Measurements from ENCODE around the gene SWAP70.
"Not testable (repeated sequence)": the region's sequence is repeated elsewhere in the genome, so short reads cannot be mapped to it uniquely, and the experiment has no call there.

SWAP70 gene

DNA sequence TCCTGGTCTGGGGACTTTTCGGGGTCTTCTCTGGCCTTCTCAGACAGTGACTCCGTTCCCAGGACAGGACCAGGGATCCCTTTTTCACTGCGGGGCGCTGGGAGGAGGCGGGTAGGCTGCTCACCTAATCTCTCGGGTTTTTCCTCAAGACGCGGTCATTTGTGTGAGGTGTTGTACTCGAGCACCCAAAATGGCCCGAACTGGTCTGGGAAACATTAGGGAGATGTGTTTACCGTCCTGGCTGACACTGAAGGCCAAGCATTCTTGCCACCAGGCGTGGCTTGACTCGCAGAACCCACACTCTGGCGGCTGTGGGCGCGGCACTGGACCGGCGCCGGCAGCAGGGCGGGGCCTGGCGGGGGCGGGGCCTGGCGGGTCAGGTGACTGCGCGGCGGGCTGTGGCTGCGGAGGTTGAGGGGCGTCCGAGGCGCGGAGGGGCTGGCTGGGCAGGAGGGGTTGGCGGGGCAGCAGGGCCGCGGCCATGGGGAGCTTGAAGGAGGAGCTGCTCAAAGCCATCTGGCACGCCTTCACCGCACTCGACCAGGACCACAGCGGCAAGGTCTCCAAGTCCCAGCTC is at the start of gene SWAP70:
TSS of gene SWAP70 (plus strand) at position 379 of the 577 bp plus-strand sequence. CDS start at position 482, 103 bp downstream.
- H3K27me3 ChIP-seq (ENCODE audit: insufficient read depth, low read length), result no peaks in the 10 kb centered on the region

DNA sequence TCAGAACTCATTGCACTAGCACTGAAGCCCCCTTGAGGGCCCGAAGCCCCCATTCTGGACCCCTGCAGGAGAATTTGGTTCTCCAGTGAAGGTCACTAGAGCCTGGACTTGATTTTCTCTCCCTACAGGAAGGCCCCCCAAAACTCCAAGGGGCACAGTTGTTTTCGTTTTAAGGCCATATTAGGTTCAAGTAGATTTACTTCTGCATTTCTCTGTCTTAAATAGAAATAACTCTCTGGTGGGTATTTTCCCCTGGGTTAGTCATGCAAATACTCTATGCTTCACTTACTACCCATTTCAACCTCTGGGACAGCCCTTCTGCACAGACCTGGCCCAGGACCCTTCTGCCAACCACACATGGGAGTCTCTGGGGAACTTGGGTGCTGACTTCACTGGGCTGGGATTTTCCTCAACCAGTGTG is 48.8 kb upstream of the SWAP70 start:
- Histone ChIP-seq H3K4me3 (ENCODE audit: low read length) (no peak overlapping the region), H3K4me1 (ENCODE audit: insufficient read depth, low read length) (peaks cover 5% of the 10 kb centered on the region), H3K27me3 (ENCODE audit: insufficient read depth, low read length) (no peaks in the 10 kb centered on the region), H3K9me3 (ENCODE audit: low read length) (no peaks in the 10 kb centered on the region), H2AFZ (ENCODE audit: low read depth, low read length) (no peak overlapping the region), H3K36me3 (ENCODE audit: insufficient read depth, low read length) (no peaks in the 10 kb centered on the region)

More for the DNA sequence above, at the start of gene SWAP70:
- peak within 1 kb of the TSS; percentile 84 for H3K4me3 ChIP-seq (ENCODE audit: low read length)
- peaks cover 5% of the 10 kb centered on the region for H3K9me3 ChIP-seq (ENCODE audit: low read length)
- H3K36me3 ChIP-seq (ENCODE audit: insufficient read depth, low read length), result no peaks in the 10 kb centered on the region
- peaks cover 6% of the 10 kb centered on the region for H3K4me1 ChIP-seq (ENCODE audit: insufficient read depth, low read length)
- peak within 1 kb of the TSS; percentile 79 for H2AFZ ChIP-seq (ENCODE audit: low read depth, low read length)

DNA sequence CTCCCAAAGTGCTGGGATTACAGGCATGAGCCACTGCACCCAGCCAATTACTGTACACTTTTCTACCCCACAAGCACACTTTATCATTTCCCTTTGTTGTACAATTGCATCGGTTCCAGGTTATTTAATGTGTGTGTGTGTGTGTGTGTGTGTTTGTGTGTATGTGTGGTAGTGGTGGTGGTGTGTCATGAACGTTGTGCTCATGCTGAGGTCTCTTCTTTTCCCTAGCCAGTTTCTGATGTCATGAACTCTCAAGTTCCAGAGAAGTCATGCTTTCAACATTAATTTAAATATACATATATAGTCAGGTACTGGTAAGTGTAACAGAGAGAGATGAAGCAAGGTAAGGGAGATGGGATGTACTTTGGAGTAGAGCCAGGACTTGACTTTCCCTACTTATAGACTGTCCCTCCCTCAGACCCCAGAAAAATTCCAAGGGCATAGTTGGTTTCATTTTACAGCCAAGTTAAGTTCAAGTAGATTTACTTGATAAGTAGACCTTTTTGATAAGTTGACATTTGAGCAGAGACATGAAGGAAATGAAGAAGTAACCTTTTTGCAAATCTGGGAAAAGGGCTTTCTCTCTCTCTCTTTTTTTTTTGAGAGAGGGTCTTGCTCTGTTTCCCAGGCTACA is 47.7 kb upstream of the SWAP70 start:
- Histone ChIP-seq H3K4me1 (ENCODE audit: insufficient read depth, low read length) (peaks cover 5% of the 10 kb centered on the region), H3K36me3 (ENCODE audit: insufficient read depth, low read length) (no peaks in the 10 kb centered on the region), H3K9me3 (ENCODE audit: low read length) (no peaks in the 10 kb centered on the region), H3K27me3 (ENCODE audit: insufficient read depth, low read length) (no peaks in the 10 kb centered on the region), H3K4me3 (ENCODE audit: low read length) (no peak overlapping the region), H2AFZ (ENCODE audit: low read depth, low read length) (no peak overlapping the region)

DNA sequence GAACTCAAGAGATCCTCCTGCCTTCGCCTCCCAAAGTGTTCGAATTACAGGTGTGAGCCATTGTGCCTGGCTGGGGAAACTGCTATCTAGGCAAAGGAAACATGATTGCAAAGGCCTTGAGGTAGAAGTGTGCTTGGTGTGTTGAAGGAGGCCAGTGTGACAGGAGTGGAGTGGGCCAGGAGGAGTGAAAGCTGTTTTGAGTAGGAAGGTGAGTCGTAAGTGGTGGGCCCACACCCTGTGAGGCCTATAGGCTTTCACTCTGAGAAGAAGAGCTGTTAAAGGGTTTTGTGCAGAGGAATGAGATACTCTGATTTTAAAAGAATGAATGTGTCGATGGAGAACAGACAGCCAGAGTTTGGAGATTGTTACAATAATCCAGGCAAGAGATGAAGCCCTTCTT is 47.0 kb upstream of the SWAP70 start:
- Histone ChIP-seq H3K27me3 (ENCODE audit: insufficient read depth, low read length) (no peaks in the 10 kb centered on the region), H2AFZ (ENCODE audit: low read depth, low read length) (no peak overlapping the region), H3K4me1 (ENCODE audit: insufficient read depth, low read length) (peaks cover 5% of the 10 kb centered on the region), H3K4me3 (ENCODE audit: low read length) (no peak overlapping the region), H3K9me3 (ENCODE audit: low read length) (no peaks in the 10 kb centered on the region), H3K36me3 (ENCODE audit: insufficient read depth, low read length) (no peaks in the 10 kb centered on the region)

GRCh38 chr11:9617940-9618339 is 45.9 kb upstream of the SWAP70 start:
- Histone ChIP-seq H3K36me3 (ENCODE audit: insufficient read depth, low read length) (no peaks in the 10 kb centered on the region), H3K4me1 (ENCODE audit: insufficient read depth, low read length) (peaks cover 1% of the 10 kb centered on the region), H3K4me3 (ENCODE audit: low read length) (no peak overlapping the region), H3K9me3 (ENCODE audit: low read length) (no peaks in the 10 kb centered on the region), H2AFZ (ENCODE audit: low read depth, low read length) (no peak overlapping the region), H3K27me3 (ENCODE audit: insufficient read depth, low read length) (no peaks in the 10 kb centered on the region)

DNA sequence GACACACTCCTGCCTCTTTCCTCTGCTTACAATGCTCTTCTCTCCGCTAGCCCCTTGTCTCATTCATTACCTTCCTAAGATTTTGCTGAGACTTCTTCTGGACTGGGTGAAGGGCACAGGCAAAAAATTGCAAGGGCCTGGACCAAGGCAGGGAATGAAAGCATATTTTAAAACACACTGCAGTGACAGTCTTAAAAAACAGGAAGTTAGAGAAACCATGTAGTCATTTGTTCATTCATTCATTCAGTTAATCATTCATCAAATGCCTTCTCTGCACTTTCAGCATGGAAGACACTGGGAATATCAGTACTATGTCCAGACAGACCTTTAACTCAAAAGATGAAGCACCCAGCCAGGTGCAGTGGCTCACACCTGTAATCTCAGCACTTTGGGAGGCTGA is 44.9 kb upstream of the SWAP70 start:
- Histone ChIP-seq H3K4me1 (ENCODE audit: insufficient read depth, low read length) (no peaks in the 10 kb centered on the region), H3K9me3 (ENCODE audit: low read length) (no peaks in the 10 kb centered on the region), H3K27me3 (ENCODE audit: insufficient read depth, low read length) (no peaks in the 10 kb centered on the region), H2AFZ (ENCODE audit: low read depth, low read length) (no peak overlapping the region), H3K4me3 (ENCODE audit: low read length) (no peak overlapping the region), H3K36me3 (ENCODE audit: insufficient read depth, low read length) (no peaks in the 10 kb centered on the region)

DNA sequence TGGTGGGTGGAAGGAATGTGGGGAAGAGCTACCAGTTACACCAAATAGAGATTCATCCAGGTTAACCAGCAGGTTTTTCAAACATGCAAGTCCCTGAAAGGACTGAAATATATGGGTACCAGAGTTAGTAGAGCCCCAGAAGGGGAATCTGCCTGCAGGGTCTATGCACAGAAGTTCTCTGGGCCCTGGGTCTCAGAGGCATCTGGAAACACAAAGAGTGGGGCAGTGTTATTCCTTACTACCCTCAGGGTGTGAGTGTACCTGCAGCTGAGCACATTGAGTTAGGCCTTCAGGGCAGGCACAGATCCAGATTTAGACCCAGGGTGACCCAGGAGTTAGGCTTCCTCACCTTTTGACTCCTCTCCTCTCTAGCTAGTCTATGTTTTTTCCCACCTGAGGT is 43.9 kb upstream of the SWAP70 start:
- H3K27me3 ChIP-seq (ENCODE audit: insufficient read depth, low read length), result no peaks in the 10 kb centered on the region
- H3K4me3 ChIP-seq (ENCODE audit: low read length), result no peak overlapping the region
- no peaks in the 10 kb centered on the region for H3K9me3 ChIP-seq (ENCODE audit: low read length)
- H2AFZ ChIP-seq (ENCODE audit: low read depth, low read length), result no peak overlapping the region
- H3K36me3 ChIP-seq (ENCODE audit: insufficient read depth, low read length), result no peaks in the 10 kb centered on the region
- no peaks in the 10 kb centered on the region for H3K4me1 ChIP-seq (ENCODE audit: insufficient read depth, low read length)

- not testable (repeated sequence) for H2AFZ ChIP-seq (ENCODE audit: low read depth, low read length); H3K36me3 ChIP-seq (ENCODE audit: insufficient read depth, low read length); H3K4me3 ChIP-seq (ENCODE audit: low read length); H3K9me3 ChIP-seq (ENCODE audit: low read length); H3K27me3 ChIP-seq (ENCODE audit: insufficient read depth, low read length)
- H3K4me1 ChIP-seq (ENCODE audit: insufficient read depth, low read length), result peaks cover 13% of the 10 kb centered on the region
Measured at GRCh38 chr11:9622353-9622752, 41.5 kb upstream of the SWAP70 start.

DNA sequence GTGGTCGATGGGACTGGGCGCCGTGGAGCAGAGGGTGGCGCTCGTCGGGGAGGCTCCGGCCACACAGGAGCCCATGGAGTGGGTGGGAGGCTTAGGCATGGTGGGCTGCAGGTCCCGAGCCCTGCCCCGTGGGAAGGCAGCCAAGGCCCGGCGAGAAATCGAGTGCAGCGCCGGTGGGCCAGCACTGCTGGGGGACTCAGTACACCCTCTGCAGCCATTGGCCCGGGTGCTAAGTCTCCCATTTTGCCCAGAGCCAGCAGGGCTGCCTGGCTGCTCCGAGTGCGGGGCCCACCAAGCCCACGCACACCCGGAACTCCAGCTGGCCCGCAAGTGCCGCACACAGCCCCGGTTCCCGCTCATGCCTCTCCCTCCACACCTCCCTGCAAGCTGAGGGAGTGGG is 40.8 kb upstream of the SWAP70 start:
- H3K4me1 ChIP-seq (ENCODE audit: insufficient read depth, low read length), result peaks cover 13% of the 10 kb centered on the region
- not testable (repeated sequence) for H2AFZ ChIP-seq (ENCODE audit: low read depth, low read length); H3K36me3 ChIP-seq (ENCODE audit: insufficient read depth, low read length); H3K4me3 ChIP-seq (ENCODE audit: low read length); H3K27me3 ChIP-seq (ENCODE audit: insufficient read depth, low read length); H3K9me3 ChIP-seq (ENCODE audit: low read length)

GRCh38 chr11:9624448-9624847 is 39.4 kb upstream of the SWAP70 start:
- H3K9me3 ChIP-seq (ENCODE audit: low read length), result no peaks in the 10 kb centered on the region
- no peak overlapping the region for H2AFZ ChIP-seq (ENCODE audit: low read depth, low read length)
- H3K4me3 ChIP-seq (ENCODE audit: low read length), result no peak overlapping the region
- H3K36me3 ChIP-seq (ENCODE audit: insufficient read depth, low read length), result no peaks in the 10 kb centered on the region
- peaks cover 13% of the 10 kb centered on the region for H3K4me1 ChIP-seq (ENCODE audit: insufficient read depth, low read length)
- no peaks in the 10 kb centered on the region for H3K27me3 ChIP-seq (ENCODE audit: insufficient read depth, low read length)

DNA sequence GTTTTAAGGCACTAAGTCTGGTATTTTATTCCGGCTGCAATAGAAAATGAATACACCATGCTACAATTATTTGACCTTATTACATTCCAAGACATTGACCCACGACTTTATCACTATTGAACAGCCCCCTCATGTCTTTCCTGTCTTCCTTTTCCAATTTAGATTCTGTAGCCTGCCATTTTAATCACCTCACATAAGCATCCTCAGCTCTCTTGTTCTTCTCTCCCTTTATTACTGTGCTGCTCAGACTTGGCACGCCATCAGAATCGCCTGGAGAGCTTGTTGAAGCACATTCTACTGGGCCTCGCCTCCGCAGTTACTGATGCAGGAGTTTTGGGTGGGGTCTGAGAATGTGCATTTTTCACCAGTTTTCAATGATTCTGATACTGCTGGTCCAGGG is 38.7 kb upstream of the SWAP70 start:
- Histone ChIP-seq H3K9me3 (ENCODE audit: low read length) (no peaks in the 10 kb centered on the region), H3K36me3 (ENCODE audit: insufficient read depth, low read length) (no peaks in the 10 kb centered on the region), H2AFZ (ENCODE audit: low read depth, low read length) (no peak overlapping the region), H3K4me3 (ENCODE audit: low read length) (no peak overlapping the region), H3K4me1 (ENCODE audit: insufficient read depth, low read length) (peaks cover 13% of the 10 kb centered on the region), H3K27me3 (ENCODE audit: insufficient read depth, low read length) (no peaks in the 10 kb centered on the region)

DNA sequence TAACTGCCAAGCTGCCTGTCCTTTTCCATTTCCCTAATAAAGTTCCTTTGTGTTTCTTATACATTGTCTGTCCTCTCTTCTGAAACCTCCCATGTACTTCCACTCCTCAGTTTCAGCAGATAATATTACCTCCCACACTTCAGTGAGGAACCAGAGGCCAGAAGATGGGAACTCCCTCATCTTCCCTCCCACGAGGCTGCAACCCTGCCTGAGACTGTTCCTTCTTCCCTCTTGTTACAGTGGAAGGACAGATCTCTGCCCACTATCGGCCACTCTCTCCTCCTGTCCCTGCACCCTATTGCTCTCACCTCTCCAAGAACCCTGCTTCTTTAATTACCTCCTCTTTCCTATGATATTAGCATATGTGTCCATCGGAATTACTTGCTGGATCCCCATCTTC is 38.1 kb upstream of the SWAP70 start:
- Histone ChIP-seq H3K36me3 (ENCODE audit: insufficient read depth, low read length) (no peaks in the 10 kb centered on the region), H3K27me3 (ENCODE audit: insufficient read depth, low read length) (no peaks in the 10 kb centered on the region), H3K9me3 (ENCODE audit: low read length) (no peaks in the 10 kb centered on the region), H3K4me3 (ENCODE audit: low read length) (no peak overlapping the region), H2AFZ (ENCODE audit: low read depth, low read length) (no peak overlapping the region), H3K4me1 (ENCODE audit: insufficient read depth, low read length) (peaks cover 13% of the 10 kb centered on the region)

DNA sequence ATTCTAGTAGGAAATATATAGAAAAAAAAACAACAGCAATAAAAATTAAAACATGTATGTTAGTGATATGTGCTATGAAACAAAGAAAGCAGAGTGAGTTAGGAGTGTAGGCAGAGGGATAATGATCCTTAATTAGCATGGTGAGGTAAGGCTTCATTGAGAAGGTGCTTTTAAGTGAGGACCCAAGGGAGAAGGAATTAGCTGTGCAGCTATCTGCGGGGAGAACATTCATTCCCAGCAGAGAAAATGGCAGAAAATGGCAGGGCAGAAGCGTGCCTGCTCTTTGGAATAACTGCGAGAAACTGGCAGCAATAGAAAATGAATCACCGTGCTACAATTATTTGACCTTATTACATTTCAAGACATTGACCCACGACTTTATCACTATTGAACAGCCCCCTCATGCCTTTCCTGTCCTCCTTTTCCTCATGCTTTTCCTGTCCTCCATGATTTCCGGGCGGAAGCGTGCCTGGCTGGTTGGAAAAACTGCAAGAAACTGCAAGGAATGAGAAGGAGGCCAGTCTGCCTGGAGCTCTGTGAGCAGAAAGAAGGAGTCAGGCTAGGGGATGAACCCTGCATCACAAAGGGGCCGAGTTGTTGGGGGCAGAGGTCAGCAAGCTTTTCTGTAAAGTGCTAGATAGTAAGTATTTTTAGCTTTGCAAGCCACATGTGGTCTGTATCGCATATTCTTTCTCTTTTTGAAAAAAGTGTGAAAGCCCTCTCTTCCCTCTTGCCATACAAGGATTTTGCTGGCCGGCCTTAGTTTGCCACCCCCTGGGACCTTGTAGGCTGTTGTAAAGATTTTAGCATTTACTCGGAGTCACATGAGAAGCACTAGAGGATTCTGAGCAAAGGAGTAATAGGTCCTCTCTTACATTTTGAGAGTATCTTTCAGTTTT is 37.1 kb upstream of the SWAP70 start:
- Histone ChIP-seq H2AFZ (ENCODE audit: low read depth, low read length) (peak overlapping the region; percentile 73), H3K4me1 (ENCODE audit: insufficient read depth, low read length) (peaks cover 13% of the 10 kb centered on the region), H3K27me3 (ENCODE audit: insufficient read depth, low read length) (no peaks in the 10 kb centered on the region), H3K4me3 (ENCODE audit: low read length) (peak overlapping the region; percentile 48), H3K9me3 (ENCODE audit: low read length) (no peaks in the 10 kb centered on the region), H3K36me3 (ENCODE audit: insufficient read depth, low read length) (no peaks in the 10 kb centered on the region)

All from neuron (in vitro differentiated cells).